Stimulated activated CD4-positive, alpha-beta T cell treated with anti-CD3 and anti-CD28 coated beads, Interleukin-15, amount 100 ng/mL, for 24 hours (primary cell): Measurements from ENCODE around the gene NPC1L1.

Experiments
- DNase-seq: peaks from one replicate; pipeline ENCODE4 v3.0.0-alpha.2; 2020

The NPC1L1 gene, protein sequence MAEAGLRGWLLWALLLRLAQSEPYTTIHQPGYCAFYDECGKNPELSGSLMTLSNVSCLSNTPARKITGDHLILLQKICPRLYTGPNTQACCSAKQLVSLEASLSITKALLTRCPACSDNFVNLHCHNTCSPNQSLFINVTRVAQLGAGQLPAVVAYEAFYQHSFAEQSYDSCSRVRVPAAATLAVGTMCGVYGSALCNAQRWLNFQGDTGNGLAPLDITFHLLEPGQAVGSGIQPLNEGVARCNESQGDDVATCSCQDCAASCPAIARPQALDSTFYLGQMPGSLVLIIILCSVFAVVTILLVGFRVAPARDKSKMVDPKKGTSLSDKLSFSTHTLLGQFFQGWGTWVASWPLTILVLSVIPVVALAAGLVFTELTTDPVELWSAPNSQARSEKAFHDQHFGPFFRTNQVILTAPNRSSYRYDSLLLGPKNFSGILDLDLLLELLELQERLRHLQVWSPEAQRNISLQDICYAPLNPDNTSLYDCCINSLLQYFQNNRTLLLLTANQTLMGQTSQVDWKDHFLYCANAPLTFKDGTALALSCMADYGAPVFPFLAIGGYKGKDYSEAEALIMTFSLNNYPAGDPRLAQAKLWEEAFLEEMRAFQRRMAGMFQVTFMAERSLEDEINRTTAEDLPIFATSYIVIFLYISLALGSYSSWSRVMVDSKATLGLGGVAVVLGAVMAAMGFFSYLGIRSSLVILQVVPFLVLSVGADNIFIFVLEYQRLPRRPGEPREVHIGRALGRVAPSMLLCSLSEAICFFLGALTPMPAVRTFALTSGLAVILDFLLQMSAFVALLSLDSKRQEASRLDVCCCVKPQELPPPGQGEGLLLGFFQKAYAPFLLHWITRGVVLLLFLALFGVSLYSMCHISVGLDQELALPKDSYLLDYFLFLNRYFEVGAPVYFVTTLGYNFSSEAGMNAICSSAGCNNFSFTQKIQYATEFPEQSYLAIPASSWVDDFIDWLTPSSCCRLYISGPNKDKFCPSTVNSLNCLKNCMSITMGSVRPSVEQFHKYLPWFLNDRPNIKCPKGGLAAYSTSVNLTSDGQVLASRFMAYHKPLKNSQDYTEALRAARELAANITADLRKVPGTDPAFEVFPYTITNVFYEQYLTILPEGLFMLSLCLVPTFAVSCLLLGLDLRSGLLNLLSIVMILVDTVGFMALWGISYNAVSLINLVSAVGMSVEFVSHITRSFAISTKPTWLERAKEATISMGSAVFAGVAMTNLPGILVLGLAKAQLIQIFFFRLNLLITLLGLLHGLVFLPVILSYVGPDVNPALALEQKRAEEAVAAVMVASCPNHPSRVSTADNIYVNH (N-terminal part only)

DNA sequence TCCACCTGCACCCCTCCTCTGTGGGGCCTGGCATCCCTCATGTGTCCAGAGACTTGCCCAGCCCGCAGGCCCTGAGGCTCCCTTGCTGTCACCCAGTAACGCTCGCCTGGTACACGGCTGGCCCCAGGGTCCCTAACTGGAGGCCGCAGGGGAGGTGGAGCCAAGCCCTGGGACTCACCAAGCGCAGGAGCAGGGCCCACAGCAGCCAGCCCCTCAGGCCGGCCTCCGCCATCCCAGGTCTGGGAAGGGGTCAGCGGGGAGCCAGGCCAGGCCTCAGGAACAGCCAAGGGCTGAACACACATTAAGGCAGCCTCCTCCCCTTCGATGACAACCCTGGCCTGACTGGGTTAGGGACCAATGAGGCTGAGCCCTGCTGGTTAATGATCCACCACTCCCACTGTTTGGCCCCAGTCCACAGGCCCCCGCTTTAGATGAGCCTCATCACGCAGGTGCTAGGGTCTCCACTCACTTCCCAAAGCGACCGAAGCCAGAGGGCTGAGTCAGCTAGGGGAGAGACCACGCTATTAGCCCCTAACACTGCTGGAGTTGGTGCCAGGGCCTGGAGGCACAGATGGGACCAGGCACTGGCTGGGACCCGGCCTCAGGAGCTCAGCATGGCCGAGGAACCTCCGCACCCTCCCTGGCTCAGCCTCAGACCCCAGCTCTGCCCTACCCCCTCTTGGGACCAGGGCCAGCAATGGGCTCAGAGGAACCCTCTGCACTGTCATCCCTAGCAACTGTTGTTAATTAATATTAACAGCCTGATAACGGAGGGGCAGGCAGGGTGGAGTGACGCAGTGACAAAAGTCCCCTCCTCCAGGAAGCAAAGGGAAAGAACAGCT lies at the start of gene NPC1L1:
Gene NPC1L1, minus strand, starts transcription at position 303 of the 842 bp plus-strand sequence. Its CDS starts 71 bp downstream, at position 232.
- no peak for DNase-seq

DNA sequence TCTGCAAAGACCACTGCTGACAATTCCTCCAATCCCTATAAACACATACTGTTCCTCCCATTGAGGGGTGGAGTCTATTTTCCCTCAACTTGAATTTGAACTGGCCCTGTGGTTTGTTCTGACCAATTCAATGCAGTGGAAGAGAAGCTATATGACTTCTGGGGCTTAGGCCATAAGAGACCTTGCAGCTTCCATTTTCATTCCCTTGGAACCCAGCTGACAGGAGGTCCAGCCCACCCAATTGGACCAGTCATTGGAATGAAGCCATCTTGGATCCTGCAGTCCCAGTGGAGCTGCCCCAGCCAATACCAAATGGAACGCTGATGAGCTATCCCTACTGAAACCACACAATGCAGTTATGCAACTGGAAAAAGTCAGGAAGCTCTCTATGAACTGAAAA lies 49.8 kb upstream of the NPC1L1 start:
- no peak for DNase-seq

DNA sequence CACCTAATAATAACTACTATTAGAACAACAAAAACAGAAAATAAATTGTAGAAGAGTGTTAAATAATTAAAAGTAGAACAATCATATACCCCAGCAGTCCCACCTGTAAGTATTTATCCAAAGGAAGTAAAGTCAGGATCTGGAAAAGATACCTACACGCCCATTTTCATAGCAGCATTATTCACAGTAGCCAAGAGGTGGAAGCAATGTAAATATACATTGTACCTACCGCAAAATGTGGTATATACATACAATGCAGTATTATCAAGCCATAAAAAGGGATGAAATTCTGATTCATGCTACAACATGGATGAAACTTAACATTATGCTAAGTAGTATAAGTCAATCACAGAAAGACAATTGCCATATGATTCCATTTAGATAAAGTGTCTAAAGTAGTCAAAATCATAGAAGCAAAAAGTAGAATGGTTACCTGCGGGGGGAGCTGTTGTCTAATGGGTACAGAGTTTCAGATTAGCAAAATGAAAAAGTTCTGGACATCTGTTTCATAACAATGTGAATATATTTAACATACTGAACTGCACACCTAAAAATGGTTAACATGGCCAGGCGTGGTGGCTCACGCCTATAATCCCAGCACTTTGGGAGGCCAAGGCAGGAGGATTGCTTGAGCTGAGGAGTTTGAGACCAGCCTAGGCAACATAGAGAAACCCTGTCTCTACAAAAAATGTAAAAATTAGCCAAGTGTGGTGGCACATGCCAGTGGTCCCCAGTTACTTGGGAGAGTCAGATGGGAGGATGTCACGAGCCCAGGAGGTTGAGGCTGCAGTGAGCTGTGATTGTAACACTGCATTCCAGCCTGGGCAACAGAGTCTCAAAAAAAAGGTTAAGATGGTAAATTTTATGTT lies 46.9 kb upstream of the NPC1L1 start:
- DNase-seq, result peak; percentile 67

DNA sequence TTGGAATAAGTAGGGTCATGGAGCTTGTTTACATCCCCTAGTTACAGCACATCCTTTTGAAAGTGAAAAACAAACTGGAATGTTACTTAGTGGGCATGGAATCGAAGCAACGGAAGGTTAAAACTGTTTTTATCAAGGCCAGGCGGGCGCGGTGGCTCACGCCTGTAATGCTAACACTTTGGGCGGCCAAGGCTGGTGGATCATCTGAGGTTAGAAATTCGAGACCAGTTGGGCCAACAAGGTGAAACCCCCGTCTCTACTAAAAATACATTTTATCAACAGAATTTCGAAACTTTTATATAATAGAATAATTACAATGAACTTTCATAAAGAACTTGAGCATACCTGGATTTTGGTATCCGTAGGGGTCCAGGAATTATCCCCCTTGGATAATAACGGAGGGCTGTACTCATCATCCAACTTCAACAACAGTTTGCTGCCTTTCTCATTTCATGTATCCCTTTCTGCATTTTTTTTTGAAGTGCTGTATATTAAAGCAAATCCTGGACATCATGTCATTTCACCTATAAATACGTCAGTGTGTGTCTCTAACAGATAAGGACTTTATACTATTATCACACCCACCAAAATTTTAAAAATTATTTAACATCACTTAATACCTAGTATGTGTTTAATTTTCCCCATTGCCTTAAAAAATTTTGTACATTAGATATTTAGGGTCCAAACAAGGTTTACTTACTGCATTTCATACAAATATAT lies 42.2 kb upstream of the NPC1L1 start:
- DNase-seq, result no peak

DNA sequence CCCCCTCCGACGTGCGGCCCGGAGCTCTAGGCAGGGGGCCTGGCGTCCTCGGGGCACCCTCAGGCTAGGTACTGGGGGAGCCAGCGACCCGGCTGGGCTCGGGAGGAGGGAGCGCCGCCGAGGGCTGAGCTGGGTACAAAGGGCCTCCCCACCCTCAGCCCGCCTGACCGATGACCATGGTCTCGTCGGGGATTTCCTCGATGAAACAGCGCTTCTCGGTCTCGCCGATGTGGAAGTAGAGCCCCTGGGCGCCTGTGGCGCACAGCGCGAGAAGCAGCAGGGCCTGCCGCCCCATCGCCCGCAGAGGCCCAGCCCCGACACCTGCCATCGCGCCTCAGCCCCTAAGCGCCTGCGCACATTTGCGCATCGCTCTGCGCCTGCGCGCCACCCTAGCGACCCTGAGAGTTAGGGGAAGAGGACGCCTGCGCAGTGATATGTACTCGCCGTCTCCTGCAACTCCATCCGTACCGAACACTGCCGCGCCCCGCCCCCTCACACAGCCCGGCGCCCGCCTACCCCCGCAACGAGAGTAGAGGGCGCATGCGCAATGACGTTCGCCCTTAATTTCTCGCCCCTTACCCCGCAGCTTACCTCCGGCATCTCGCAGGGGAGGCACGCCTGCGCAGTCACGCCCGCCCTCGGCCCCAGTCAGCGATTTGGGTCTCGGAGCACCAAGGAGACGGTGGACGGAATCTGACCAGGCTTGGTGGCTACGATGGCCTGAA lies 40.9 kb upstream of the NPC1L1 start, which contains the start of gene TMED4:
Gene TMED4, minus strand, starts transcription at position 353 of the 725 bp plus-strand sequence. Its CDS starts 25 bp downstream, at position 328.
- peak; percentile 100 for DNase-seq

DNA sequence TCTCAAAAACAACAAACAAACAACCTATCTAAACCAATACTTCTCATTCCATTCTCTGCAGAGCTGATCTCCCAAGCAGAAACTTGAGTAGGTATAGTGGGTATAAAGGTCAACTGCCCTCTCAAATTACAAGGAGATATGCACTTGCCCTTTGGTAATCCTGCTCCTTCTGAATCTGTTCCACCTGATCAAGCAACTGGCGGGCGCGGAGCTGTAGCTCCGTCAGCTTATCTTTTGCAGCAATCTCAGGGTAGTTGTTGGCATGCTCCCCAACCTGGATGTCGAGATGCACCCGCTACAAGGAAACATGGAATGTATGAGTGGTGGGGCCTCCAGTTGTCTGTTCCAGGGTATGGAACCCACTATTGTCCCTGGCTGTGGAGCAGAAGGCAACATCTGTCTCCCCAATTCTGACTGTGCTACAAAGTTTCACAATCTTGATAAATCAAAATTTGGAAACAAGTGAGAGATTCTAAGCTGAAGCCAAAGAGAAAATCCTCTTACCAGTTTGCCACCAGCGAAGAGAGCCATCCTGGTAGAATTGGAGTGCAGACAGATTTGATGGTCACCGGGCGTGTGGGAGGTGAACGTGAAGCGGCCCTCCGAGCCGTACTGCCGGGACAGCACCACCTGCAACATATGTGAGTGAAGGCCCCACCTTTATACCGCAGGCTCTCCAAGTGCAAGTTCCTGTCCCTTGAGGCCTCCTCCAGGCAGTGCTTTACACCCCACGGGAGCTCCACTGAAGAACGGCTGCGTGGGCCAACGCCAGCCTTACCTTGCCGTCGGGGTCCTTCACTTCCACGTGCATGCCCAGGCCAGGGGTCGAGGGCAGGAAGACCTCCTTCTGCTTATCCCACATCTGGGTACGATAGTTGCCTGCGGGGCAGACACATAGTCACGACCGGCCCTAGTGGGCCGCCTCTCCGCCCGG lies 40.1 kb upstream of the NPC1L1 start:
- peak; percentile 65 for DNase-seq

DNA sequence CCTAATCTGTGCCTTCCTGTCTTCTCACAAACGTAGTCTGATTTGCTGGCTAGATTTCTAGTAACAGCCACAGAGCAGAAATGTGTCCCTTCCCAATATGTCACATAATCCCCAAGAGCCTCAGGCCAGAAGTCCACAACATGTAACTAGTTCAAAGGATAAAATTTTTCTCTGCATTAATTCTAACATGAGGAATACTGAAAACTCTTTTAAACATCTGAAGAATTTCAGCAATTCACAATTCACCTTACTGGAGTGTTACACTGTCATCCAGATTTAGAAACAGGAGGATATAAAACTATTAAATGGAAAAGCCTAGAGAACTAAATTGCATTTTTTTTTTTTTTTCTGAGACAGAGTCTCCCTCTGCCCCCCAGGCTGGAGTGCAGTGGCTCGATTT lies 35.1 kb upstream of the NPC1L1 start:
- DNase-seq, result no peak

DNA sequence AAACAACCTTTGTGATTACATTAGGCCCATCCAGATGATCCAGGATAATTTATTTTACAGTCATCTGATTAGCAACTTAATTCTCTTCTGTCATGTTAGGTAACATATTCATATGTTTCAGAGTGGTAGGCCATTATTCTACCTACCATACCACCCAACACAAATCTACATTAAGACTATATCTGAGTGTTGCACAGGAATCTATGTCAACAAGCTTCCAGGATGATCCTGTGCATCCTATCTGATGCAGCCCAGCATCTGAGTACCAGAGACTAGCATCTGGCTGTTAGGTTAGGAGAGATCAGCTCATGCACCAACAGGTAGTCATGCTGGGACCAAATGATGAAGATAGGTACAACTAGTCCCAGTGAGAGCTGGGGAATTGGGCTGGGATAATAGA lies 33.9 kb upstream of the NPC1L1 start:
- DNase-seq, result no peak

DNA sequence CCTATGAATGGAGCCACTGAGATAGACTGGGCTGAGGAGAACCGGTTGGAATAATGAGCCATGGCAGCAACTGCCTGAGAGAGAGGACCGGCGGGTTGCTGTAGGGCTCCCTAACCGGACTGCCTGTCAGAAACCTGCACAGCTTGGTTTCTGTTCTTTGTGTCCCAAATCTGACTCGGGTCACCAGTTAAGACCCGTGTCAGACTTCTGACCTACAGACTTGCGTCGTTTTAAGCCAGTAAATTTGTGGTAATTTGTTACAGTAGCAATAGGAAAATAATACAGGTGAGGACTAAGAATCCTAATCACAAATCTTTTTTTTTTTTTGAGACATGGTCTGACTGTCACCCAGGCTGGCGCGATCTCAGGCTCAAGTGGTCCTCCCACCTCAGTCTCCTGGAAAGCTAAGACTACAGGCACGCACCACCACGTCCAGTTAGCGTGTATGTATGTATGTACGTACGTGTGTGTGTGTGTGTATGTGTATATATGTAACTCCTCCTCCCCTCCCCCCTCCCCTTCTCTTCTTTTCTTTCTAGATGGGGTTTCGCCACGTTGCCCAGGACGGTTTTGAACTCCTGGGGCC lies 33.2 kb upstream of the NPC1L1 start:
- DNase-seq, result no peak

DNA sequence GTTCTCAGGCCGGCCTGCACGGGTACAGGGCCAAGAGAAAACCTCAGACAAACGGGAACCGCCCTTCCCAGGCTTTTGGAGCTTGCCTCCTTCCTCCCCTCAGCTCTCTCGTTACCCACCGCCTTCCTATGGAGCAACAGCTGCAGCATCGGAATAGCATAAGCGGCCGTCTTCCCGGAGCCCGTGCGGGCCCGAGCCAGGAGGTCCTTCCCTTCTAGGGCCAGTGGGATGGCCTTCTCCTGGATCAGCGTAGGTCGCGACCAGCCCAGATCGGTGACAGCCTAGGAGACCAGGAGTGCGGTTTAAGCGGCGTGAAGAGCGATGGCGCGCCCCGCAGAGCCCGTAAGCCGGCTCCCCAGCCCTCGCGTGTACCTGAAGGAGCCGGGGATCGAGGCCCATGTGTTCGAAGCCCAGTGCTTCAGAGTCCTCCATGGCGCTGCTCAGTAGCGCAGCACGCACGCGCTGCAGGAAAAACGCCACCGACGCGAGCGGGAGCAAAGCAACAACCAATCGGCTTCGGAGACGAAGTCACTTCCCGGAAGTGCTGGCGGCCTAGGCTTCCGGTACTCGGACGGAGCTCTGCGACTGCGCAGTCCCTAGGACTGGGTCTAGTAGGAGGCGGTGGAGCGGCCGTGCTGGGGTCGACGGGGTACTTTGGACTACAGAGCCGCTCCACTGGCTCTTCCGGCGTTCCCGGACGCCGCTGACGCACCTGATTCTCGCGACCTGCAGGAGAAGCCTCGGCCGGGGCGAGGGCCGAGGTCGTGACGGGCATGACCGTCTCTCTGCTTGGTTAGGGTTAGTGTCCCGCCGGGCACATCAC lies 32.5 kb upstream of the NPC1L1 start, which contains the start of gene DDX56:
Gene DDX56, minus strand, starts transcription at position 445 of the 823 bp plus-strand sequence. Its CDS starts 13 bp downstream, at position 432.
- peak; percentile 97 for DNase-seq

DNA sequence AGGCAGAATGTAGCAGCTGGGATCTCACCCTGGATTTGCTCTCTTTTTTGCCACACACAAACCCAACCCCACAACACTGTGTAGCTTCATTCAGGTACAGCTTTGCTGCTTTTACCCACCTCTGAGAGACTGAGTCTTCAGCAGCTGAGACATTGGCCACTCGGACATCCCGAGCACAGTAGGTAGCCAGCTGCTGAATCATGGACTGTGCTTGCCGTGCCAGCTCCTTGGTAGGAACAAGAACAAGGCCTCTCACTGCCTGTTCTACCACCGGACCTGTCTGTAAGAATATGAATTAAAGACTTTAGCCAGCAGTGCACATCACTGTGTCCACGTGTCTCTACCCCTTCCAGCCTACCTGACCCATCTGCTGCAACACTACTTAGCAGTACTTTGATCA lies 31.6 kb upstream of the NPC1L1 start:
- no peak for DNase-seq

DNA sequence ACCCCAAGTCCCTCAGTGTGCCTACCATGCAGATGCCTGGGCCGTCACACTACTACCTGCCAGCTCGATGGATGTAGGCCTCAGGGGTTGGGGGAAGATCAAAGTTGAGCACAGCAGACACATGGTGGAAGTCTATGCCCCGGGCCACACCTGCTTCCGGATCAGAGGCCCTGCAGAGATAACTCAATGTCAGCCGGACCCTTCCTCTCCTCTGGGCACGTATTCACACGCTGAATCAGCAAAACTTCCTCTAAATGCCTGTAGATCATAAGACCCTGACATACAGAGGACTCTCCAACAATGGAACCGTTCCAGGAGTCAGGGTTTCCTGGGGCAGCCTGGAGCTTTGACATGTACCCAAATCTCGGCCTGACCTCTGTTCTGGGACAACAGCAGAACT lies 28.8 kb upstream of the NPC1L1 start:
- DNase-seq, result no peak

DNA sequence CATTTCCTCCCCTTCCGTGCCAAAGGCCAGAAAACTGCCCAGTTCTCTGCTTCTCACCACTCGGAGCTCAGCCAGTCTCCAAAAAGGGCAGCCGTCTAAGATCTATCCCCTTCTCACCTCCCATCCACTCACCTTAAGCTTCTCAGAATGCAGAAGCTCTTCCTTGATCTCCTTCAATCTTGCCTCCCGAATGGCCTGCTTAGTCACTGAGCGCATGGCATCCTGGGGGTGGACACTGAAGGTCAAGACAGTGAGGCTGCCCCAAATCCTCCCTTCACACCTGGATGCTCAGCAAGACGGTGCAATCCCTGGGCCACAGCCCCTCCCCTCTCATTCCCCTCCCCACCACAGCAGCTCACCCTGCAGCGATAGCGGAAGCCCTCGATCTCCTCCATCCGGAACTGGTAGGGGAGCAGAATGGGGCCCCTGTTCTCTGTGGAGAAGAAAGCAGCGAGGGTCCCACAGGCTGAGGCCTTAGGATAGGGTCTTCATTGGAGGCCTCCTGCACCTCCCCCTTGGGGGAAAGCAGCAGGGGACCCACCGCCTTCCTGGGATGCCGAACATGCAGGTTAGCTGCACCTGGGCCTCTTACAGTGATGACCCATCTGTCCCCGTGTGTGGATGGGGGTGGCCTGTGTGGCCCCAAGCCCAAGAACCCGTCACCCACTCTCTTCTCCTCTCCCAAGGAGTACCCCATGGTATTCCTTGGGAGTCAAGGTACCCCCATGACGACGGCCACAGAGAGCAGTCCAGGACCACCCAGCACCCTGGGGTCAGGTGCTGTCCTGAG lies 27.8 kb upstream of the NPC1L1 start:
- DNase-seq, result no peak

DNA sequence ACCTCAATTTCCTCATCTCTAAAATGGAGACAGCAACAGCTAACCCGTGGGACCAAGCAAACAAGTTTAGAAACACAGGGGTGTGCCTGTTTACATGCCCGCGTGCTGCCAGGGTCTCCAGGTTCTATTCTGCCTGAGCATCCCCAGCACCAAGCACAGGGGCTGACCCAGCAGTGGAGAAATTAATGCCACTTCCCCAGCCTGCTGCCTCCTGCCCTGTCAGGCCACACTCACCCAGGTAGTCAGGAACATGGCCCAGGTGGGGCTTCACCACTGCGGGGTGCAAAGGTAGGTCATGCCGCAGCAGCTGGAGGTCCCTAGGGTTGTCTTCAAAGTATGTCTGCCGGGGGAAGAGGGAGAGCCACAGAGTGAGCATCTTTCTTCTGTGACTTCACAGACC lies 26.8 kb upstream of the NPC1L1 start:
- DNase-seq, result no peak

DNA sequence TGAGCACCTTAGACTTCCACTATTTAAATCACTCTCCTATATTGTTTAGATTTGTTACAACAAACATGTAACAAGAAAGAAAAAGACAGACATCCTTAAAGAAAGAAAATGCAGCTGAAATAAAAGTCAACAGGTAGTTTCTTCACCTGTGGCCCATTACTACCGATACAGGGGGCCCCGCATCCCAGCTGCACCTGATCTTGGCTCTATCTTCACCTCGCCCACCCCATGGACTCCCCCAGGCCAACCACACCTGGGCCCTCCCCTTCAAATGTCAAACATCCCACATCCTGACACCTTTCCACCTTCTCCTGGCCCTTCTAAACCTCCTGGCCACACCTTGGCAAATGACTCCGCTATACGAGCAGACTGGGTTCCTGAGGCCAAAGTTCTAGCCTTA lies 25.6 kb upstream of the NPC1L1 start:
- DNase-seq, result no peak
